H1 (cell line): Measurements from ENCODE around the gene MTMR4. TPM values are rescaled to one million over a fixed set of nuclear protein-coding genes. Genes with fewer than 3 reads are reported as not detected.
"Not testable (repeated sequence)": the region's sequence is repeated elsewhere in the genome, so short reads cannot be mapped to it uniquely, and the experiment has no call there.

Experiments used
- CTCF ChIA-PET: fragments of 300-600 bp; sonication (Branson Sonifier 250); formaldehyde crosslinking; loops from one replicate; lab custom pipeline; 2021; ENCODE audit not compliant: partially characterized antibody; lab: Charles Lee
- POLR2A ChIA-PET: fragments of 300-600 bp; sonication (Branson Sonifier 250); formaldehyde crosslinking; loops from one replicate; lab custom pipeline; 2021; ENCODE audit warnings: inconsistent platforms; ENCODE audit not compliant: partially characterized antibody; lab: Charles Lee
- DNase-seq, 2 experiments: peaks; one replicate each; pipeline versions ENCODE4 v3.0.0 to v3.0.0-alpha.2; 2010 to 2022; ENCODE audit warnings: low spot score in 2 of 2, low read depth in 1 of 2, mixed read lengths in 1 of 2
- FAIRE-seq: peaks from 2 replicates; lab custom pipeline; 2011; peaks lifted over from hg19 to GRCh38; lab: Jason Lieb, UNC
- H2AFZ ChIP-seq: 2 replicates; pipeline ENCODE4 v1.8.1; 2012; ENCODE audit warnings: low read length, inconsistent platforms
- H2AK5ac ChIP-seq: 2 replicates; pipeline ENCODE4 v1.6.1; 2013; ENCODE audit warnings: low read depth, low read length
- H2BK120ac ChIP-seq: replicated peaks from 2 replicates; pipeline ENCODE3; 2013; ENCODE audit warnings: low read depth, low read length, inconsistent platforms
- H2BK12ac ChIP-seq: 2 replicates; pipeline ENCODE4 v1.6.1; 2013; ENCODE audit warnings: low read depth, low read length
- H2BK15ac ChIP-seq: 2 replicates; pipeline ENCODE4 v1.6.1; 2013; ENCODE audit warnings: low read length
- H2BK20ac ChIP-seq: 2 replicates; pipeline ENCODE4 v1.6.1; 2013; ENCODE audit warnings: low read length
- H2BK5ac ChIP-seq: 2 replicates; pipeline ENCODE4 v1.6.1; 2013; ENCODE audit warnings: low read depth, low read length
- H3K14ac ChIP-seq: 2 replicates; pipeline ENCODE4 v1.6.1; 2013; ENCODE audit warnings: inconsistent platforms; ENCODE audit not compliant: insufficient read length
- H3K18ac ChIP-seq: 2 replicates; pipeline ENCODE4 v1.6.1; 2013; ENCODE audit warnings: low read length; ENCODE audit errors: extremely low read depth
- H3K23ac ChIP-seq: 2 replicates; pipeline ENCODE4 v1.6.1; 2013; ENCODE audit warnings: inconsistent platforms; ENCODE audit not compliant: insufficient read length
- H3K23me2 ChIP-seq: 2 replicates; pipeline ENCODE4 v1.6.1; 2013; ENCODE audit warnings: low read depth, low read length
- H3K27ac ChIP-seq: 2 replicates; pipeline ENCODE4 v1.6.1; 2011; ENCODE audit warnings: low read depth, low read length, inconsistent platforms
- H3K27me3 ChIP-seq, 4 experiments: replicated peaks in 1 of 4; 1 replicate in 1 of 4; 2 replicates in 3 of 4; pipeline versions ENCODE4 v1.6.1 to v1.8.1; 2011 to 2013; ENCODE audit warnings: low read length in 3 of 4, mild to moderate bottlenecking in 3 of 4, inconsistent platforms in 2 of 4, mixed read lengths in 2 of 4, moderate library complexity in 1 of 4; ENCODE audit not compliant: control insufficient read depth in 3 of 4, insufficient read depth in 3 of 4; ENCODE audit errors: extremely low read depth in 1 of 4
- H3K36me3 ChIP-seq, 4 experiments: 2 replicates each; pipeline versions ENCODE4 v1.6.1 to v1.8.1; 2011 to 2013; ENCODE audit warnings: mild to moderate bottlenecking in 4 of 4, low read length in 3 of 4, moderate library complexity in 2 of 4, control low read depth in 1 of 4, inconsistent platforms in 1 of 4; ENCODE audit not compliant: insufficient read depth in 4 of 4, control insufficient read depth in 2 of 4
- H3K4ac ChIP-seq: replicated peaks from 2 replicates; pipeline ENCODE3; 2013; ENCODE audit warnings: low read length, low read depth, mixed read lengths, inconsistent platforms; ENCODE audit not compliant: insufficient read length
- H3K4me1 ChIP-seq, 4 experiments: replicated peaks in 1 of 4; 1 replicate in 1 of 4; 2 replicates in 3 of 4; pipeline versions ENCODE4 v1.6.1 to v1.8.1; 2011 to 2013; ENCODE audit warnings: low read length in 3 of 4, inconsistent platforms in 2 of 4, mixed read lengths in 1 of 4; ENCODE audit not compliant: insufficient read depth in 4 of 4, control insufficient read depth in 3 of 4
- H3K4me2 ChIP-seq, 2 experiments: 2 replicates each; pipeline versions ENCODE4 v1.6.1 to v1.8.1; 2011 to 2013; ENCODE audit warnings: low read depth in 2 of 2, low read length in 2 of 2, control low read depth in 1 of 2, inconsistent platforms in 1 of 2, mild to moderate bottlenecking in 1 of 2; ENCODE audit not compliant: insufficient read depth in 1 of 2
- H3K4me3 ChIP-seq, 4 experiments: fragments of 200-600, 300-600 bp in 1 of 4; sonication (generic), shearing (Covaris generic), sonication (Bioruptor Twin) in 1 of 4; 2 replicates each; pipeline versions ENCODE4 v1.5.1 to v1.8.1; 2011 to 2016; ENCODE audit warnings: low read length in 4 of 4, low read depth in 3 of 4, control low read depth in 2 of 4, inconsistent platforms in 2 of 4, mild to moderate bottlenecking in 2 of 4, mixed read lengths in 1 of 4, moderate library complexity in 1 of 4; ENCODE audit not compliant: insufficient read depth in 2 of 4; ENCODE audit errors: extremely low read depth in 1 of 4
- H3K56ac ChIP-seq: replicated peaks from 2 replicates; pipeline ENCODE3; 2013; ENCODE audit warnings: low read depth, mild to moderate bottlenecking, mixed read lengths, low read length, inconsistent platforms; ENCODE audit not compliant: insufficient read length
- H3K79me1 ChIP-seq: 2 replicates; pipeline ENCODE4 v1.6.1; 2013; ENCODE audit warnings: low read depth, low read length, control low read depth
- H3K79me2 ChIP-seq, 2 experiments: 2 replicates each; pipeline versions ENCODE4 v1.6.1 to v1.8.1; 2012 to 2013; ENCODE audit warnings: low read length in 2 of 2, mild to moderate bottlenecking in 2 of 2, inconsistent platforms in 1 of 2; ENCODE audit not compliant: insufficient read depth in 2 of 2, control insufficient read depth in 1 of 2
- H3K9ac ChIP-seq, 4 experiments: replicated peaks in 1 of 4; 1 replicate in 1 of 4; 2 replicates in 3 of 4; pipeline versions ENCODE4 v1.6.1 to v1.8.1; 2011 to 2013; ENCODE audit warnings: low read depth in 3 of 4, low read length in 3 of 4, control low read depth in 2 of 4, mild to moderate bottlenecking in 2 of 4, moderate library complexity in 2 of 4, inconsistent platforms in 1 of 4; ENCODE audit errors: extremely low read depth in 1 of 4
- H3K9me3 ChIP-seq, 2 experiments: 2 replicates each; pipeline versions ENCODE4 v1.6.1 to v1.8.1; 2012 to 2013; ENCODE audit warnings: mild to moderate bottlenecking in 2 of 2, moderate library complexity in 2 of 2, control low read depth in 1 of 2, inconsistent platforms in 1 of 2, low read depth in 1 of 2, low read length in 1 of 2, mixed read lengths in 1 of 2; ENCODE audit not compliant: insufficient read depth in 2 of 2
- H4K20me1 ChIP-seq, 2 experiments: replicated peaks in 1 of 2; 2 replicates each; pipeline versions ENCODE3 to v1.8.1; 2011 to 2013; ENCODE audit warnings: inconsistent platforms in 2 of 2, low read length in 2 of 2, mild to moderate bottlenecking in 1 of 2; ENCODE audit not compliant: insufficient read depth in 2 of 2, control insufficient read depth in 1 of 2
- H4K5ac ChIP-seq: 2 replicates; pipeline ENCODE4 v1.6.1; 2013; ENCODE audit warnings: low read length, low read depth, mixed read lengths, inconsistent platforms; ENCODE audit not compliant: insufficient read length
- H4K8ac ChIP-seq: 2 replicates; pipeline ENCODE4 v1.8.0; 2013; ENCODE audit warnings: mild to moderate bottlenecking, moderate library complexity, low read length, inconsistent platforms; ENCODE audit not compliant: insufficient read depth; ENCODE audit errors: extremely low read depth
- H4K91ac ChIP-seq: replicated peaks from 2 replicates; pipeline ENCODE3; 2013; ENCODE audit warnings: low read length, mixed read lengths, inconsistent platforms; ENCODE audit not compliant: insufficient read length
- BRCA1 ChIP-seq: IDR thresholded peaks from 2 replicates; pipeline ENCODE4 v1.6.1; 2012; ENCODE audit warnings: low read depth, low read length, improper control_type of control experiment
- CHD2 ChIP-seq: IDR thresholded peaks from 2 replicates; pipeline ENCODE4 v1.6.1; 2012; ENCODE audit warnings: low read length, improper control_type of control experiment
- KDM4A ChIP-seq: IDR thresholded peaks from one replicate; pipeline ENCODE4 v1.7.1; 2012; ENCODE audit warnings: low read depth, mild to moderate bottlenecking, moderate library complexity, low read length, inconsistent platforms; ENCODE audit not compliant: severe bottlenecking
- SRF ChIP-seq: IDR thresholded peaks from 2 replicates; pipeline ENCODE4 v1.6.1; 2011; ENCODE audit warnings: mild to moderate bottlenecking, low read depth, low read length, moderate library complexity
- WGBS, 2 experiments: shearing (Covaris generic) in 1 of 2; methylation state at CpG; one replicate each; pipeline versions ENCODE4 v1.1.6 to v1.1.7; 2013 to 2015; ENCODE audit warnings: low lambda C conversion rate in 2 of 2, mixed read lengths in 2 of 2, inconsistent platforms in 1 of 2, low coverage in 1 of 2, missing lambda C conversion rate in 1 of 2; ENCODE audit not compliant: insufficient replicate concordance in 2 of 2, insufficient coverage in 1 of 2, insufficient read length in 1 of 2; ENCODE audit errors: extremely low coverage in 1 of 2, missing lambda C conversion rate in 1 of 2; 5-methylcytosine and 5-hydroxymethylcytosine counted together
- polyA plus RNA-seq, 7 experiments: library from polyadenylated mRNA; depleted of rRNA in 3 of 7; stranded (reverse) in 5 of 7; unstranded in 2 of 7; fragments of >200 nt in 5 of 7; fragments of 200-250 nt in 2 of 7; gene quantifications; 1 replicate in 5 of 7; 2 replicates in 1 of 7; 4 replicates in 1 of 7; pipeline versions ENCODE4 v1.2.1 to v1.2.3, GENCODE V29; 2011 to 2013; ENCODE audit warnings: missing spikeins in 2 of 7, mixed read lengths in 2 of 7
- total RNA-seq: library from RNA; stranded (reverse); fragmentation: NEBNext Ultra II Directional; extraction: Animal tissue kit (Norgen Biotek cat#: 25700); gene quantifications from 2 replicates; pipeline ENCODE4 v1.2.1, GENCODE V29; 2021

MTMR4 gene
- total and polyA plus RNA-seq, 2 of the 8 experiments (the other 6 are each of a cell fraction or from before 2014, with no cell fraction given), result 15.9 to 39.2 TPM

DNA sequence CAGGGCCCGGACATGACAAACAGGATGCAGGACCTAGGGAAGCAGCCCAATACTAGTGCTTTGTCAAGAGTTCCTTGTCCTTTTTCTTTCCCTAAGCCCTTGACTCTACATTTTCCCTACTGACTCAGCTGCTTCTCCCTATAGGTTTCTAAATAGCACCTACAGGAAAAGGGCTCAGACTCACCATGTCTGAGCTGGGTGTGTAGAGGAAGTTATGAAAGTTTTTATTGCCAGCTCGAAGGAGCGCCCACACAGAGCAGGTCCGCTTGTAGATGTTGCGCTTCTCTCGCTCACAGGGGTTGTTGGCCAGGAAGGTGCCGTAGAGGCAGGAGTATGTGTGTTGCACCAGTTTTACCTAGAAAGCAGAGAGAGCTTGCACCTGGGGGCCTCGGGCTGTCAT is 10.6 kb downstream of the MTMR4 start (continued):
- TF ChIP-seq CHD2 (no peak), SRF (no peak), BRCA1 (no peak), KDM4A (no peak)
- TF ChIP-seq, all 59 proteins: peak for 0

DNA sequence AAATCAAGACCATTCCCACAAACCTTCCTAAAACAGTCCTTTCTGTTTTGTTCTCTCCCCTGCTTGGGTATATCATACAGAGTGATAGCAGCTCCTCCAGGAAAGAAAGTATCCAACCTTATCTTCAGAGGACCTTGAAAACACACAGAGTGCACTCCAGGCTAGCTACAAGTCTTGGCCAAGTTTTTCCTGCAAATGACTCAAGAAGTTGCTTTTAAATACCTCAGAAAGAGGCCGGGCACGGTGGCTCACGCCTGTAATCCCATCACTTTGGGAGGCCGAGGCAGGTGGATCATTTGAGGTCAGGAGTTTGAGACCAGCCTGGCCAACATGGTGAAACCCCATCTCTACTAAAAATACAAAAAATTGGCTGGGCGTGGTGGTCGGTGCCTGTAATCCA is 11.3 kb downstream of the MTMR4 start:
- H3K79me1 ChIP-seq, H3K9ac ChIP-seq, DNase-seq, H2AFZ ChIP-seq, H2BK120ac ChIP-seq, H3K23ac ChIP-seq, H4K5ac ChIP-seq, H4K20me1 ChIP-seq, H3K4me2 ChIP-seq, H4K91ac ChIP-seq, H2BK5ac ChIP-seq, H4K8ac ChIP-seq, H2BK20ac ChIP-seq, H3K79me2 ChIP-seq, H2BK12ac ChIP-seq, H3K27me3 ChIP-seq, H3K56ac ChIP-seq, H3K4ac ChIP-seq, H2AK5ac ChIP-seq, H3K4me1 ChIP-seq, H3K14ac ChIP-seq, H3K9me3 ChIP-seq, H3K23me2 ChIP-seq, H3K18ac ChIP-seq, H3K4me3 ChIP-seq, H2BK15ac ChIP-seq, H3K27ac ChIP-seq, CTCF ChIA-PET, FAIRE-seq: not testable (repeated sequence)
- POLR2A ChIA-PET, result interaction anchor here (0.9 to 2.1 kb wide), 2 partner anchors 9 to 11 kb away, joined by 3 to 11 read pairs; partner anchors contain the start of gene MTMR4
- 85% methylated on average over 5 of the region's 6 CpGs; no CpG with 5 or more reads in 1 of the 2 experiments for WGBS, 2 experiments
- H3K36me3 ChIP-seq, result peaks cover 31 to 71% (median 59%) of the 10 kb centered on the region in 4 experiments
